GM23338 (cell line): ENCODE data around the gene DPP10.

Source experiments
- CREB1 ChIP-seq: fragments of 250-450 bp; sonication (Bioruptor Pico); IDR thresholded peaks from 2 replicates; pipeline ENCODE4 v1.5.0; 2020; ENCODE audit warnings: low read depth, mild to moderate bottlenecking, moderate library complexity
- EZH2 ChIP-seq: fragments of 200-600 bp; sonication (generic); IDR thresholded peaks from one replicate; pipeline ENCODE4 v1.8.0; 2017; ENCODE audit warnings: antibody characterized with exemption, mild to moderate bottlenecking, low read depth; ENCODE audit not compliant: unreplicated experiment
- POLR2AphosphoS5 ChIP-seq: IDR thresholded peaks from 2 replicates; pipeline ENCODE4 v1.6.1; 2016; ENCODE audit warnings: antibody characterized with exemption, low read depth
- TF ChIP-seq, protein P1 (sequence below), 2 experiments: fragments of 200-600 bp in 1 of 2; sonication (generic) in 1 of 2; conservative IDR thresholded peaks; 2 replicates each; pipeline versions ENCODE4 v1.5.1 to v1.6.1; 2016 to 2017; ENCODE audit warnings: antibody characterized with exemption in 2 of 2, low read depth in 2 of 2, mild to moderate bottlenecking in 2 of 2, moderate library complexity in 1 of 2
- TF ChIP-seq, protein P2 (sequence below): IDR thresholded peaks from 2 replicates; pipeline ENCODE4 v1.6.1; 2016; ENCODE audit warnings: antibody characterized with exemption
- TF ChIP-seq, protein P3 (sequence below): IDR thresholded peaks from one replicate; pipeline ENCODE4 v1.6.1; 2018; ENCODE audit warnings: antibody characterized with exemption; ENCODE audit not compliant: unreplicated experiment

DNA sequence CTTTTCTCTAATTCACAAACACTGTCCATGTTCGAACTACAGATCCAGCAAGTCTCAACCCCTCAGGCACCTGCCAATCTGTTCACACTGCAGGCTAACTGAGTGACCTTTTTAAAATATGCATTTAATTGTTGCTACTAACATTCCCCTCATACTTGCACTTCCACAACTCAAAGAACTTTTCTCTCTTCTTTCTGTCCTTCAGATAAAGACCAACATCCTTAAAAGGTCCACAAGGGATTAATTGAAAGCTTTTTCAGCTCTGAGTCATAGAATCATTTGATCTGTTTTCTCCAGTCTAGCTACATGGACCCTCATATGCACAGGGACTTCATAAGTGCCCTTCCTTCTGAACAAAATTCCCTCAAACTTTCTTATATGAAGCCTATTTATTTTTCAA is 1321.2 kb downstream of the DPP10 start:
- no peak for TF ChIP-seq CREB1
- no peak for TF ChIP-seq EZH2
- TF ChIP-seq, protein P1, sequence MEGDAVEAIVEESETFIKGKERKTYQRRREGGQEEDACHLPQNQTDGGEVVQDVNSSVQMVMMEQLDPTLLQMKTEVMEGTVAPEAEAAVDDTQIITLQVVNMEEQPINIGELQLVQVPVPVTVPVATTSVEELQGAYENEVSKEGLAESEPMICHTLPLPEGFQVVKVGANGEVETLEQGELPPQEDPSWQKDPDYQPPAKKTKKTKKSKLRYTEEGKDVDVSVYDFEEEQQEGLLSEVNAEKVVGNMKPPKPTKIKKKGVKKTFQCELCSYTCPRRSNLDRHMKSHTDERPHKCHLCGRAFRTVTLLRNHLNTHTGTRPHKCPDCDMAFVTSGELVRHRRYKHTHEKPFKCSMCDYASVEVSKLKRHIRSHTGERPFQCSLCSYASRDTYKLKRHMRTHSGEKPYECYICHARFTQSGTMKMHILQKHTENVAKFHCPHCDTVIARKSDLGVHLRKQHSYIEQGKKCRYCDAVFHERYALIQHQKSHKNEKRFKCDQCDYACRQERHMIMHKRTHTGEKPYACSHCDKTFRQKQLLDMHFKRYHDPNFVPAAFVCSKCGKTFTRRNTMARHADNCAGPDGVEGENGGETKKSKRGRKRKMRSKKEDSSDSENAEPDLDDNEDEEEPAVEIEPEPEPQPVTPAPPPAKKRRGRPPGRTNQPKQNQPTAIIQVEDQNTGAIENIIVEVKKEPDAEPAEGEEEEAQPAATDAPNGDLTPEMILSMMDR (conservative IDR thresholded peaks at IDR 0.05; ENCODE audit: low read depth in 2 of 2), result no peak
- TF ChIP-seq POLR2AphosphoS5, result no peak
- TF ChIP-seq, protein P2, sequence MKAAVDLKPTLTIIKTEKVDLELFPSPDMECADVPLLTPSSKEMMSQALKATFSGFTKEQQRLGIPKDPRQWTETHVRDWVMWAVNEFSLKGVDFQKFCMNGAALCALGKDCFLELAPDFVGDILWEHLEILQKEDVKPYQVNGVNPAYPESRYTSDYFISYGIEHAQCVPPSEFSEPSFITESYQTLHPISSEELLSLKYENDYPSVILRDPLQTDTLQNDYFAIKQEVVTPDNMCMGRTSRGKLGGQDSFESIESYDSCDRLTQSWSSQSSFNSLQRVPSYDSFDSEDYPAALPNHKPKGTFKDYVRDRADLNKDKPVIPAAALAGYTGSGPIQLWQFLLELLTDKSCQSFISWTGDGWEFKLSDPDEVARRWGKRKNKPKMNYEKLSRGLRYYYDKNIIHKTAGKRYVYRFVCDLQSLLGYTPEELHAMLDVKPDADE, result no peak
- TF ChIP-seq, protein P3, sequence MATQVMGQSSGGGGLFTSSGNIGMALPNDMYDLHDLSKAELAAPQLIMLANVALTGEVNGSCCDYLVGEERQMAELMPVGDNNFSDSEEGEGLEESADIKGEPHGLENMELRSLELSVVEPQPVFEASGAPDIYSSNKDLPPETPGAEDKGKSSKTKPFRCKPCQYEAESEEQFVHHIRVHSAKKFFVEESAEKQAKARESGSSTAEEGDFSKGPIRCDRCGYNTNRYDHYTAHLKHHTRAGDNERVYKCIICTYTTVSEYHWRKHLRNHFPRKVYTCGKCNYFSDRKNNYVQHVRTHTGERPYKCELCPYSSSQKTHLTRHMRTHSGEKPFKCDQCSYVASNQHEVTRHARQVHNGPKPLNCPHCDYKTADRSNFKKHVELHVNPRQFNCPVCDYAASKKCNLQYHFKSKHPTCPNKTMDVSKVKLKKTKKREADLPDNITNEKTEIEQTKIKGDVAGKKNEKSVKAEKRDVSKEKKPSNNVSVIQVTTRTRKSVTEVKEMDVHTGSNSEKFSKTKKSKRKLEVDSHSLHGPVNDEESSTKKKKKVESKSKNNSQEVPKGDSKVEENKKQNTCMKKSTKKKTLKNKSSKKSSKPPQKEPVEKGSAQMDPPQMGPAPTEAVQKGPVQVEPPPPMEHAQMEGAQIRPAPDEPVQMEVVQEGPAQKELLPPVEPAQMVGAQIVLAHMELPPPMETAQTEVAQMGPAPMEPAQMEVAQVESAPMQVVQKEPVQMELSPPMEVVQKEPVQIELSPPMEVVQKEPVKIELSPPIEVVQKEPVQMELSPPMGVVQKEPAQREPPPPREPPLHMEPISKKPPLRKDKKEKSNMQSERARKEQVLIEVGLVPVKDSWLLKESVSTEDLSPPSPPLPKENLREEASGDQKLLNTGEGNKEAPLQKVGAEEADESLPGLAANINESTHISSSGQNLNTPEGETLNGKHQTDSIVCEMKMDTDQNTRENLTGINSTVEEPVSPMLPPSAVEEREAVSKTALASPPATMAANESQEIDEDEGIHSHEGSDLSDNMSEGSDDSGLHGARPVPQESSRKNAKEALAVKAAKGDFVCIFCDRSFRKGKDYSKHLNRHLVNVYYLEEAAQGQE, result no peak
